ENCODE results near the gene EVI2A.

Gene EVI2A

DNA sequence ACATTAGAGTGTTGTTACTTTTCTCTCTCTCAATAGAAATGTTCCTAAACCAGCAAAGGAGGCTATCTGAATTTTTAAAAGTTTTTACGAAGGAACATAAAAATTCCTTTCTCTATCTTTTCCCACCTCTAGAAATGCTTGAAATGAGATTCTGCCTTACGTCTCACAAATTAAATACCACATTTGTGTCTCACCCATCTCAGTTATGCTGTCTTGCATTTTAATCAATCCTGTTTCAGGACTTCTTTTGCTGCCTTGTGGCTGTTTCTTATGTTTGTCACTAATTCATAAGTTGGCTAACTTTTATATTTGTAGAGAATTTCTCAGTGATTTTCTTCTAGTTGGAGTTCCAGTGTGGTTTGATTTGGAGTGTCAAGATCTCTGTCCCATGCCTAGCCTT, 27.8 kb downstream of the EVI2A start:
- no peaks in the 10 kb centered on the region for H3K9me3 ChIP-seq (ENCODE audit: control insufficient read depth, insufficient read depth, low read depth, low read length)
- peaks cover 9 to 10% of the 10 kb centered on the region in 2 experiments; a peak in 2 of 3 replicates for H3K36me3 ChIP-seq (ENCODE audit: control insufficient read depth in 2 of 2, insufficient read depth in 1 of 2, low read length in 2 of 2)
- H3K4me1 ChIP-seq (ENCODE audit: control insufficient read depth, insufficient read depth, low read length), result peaks cover 9% of the 10 kb centered on the region
- H3K27ac ChIP-seq (ENCODE audit: extremely low read depth, low read depth, low read length), result no peak overlapping the region
- H3K4me3 ChIP-seq (ENCODE audit: low read depth, low read length), result no peak overlapping the region
- POLR2A ChIA-PET, result no interaction called here
- no peak for TF ChIP-seq ZNF148 (tag by site-specific recombination; IDR thresholded peaks at IDR 0.05; ENCODE audit: borderline replicate concordance)
- TF ChIP-seq REPIN1 (tag by site-specific recombination; IDR thresholded peaks at IDR 0.05; ENCODE audit: low read depth), result no peak
- TF ChIP-seq ZNF530 (tag by site-specific recombination; IDR thresholded peaks at IDR 0.05; ENCODE audit: low read depth), result no peak
- TF ChIP-seq ZNF433 (tag by site-specific recombination; IDR thresholded peaks at IDR 0.05; ENCODE audit: low read depth), result no peak
- no peak for TF ChIP-seq ZNF114 (tag by site-specific recombination; IDR thresholded peaks at IDR 0.05)
- no peak for TF ChIP-seq KLF9 (tag by site-specific recombination; IDR thresholded peaks at IDR 0.05; ENCODE audit: low read depth)
- no peak for TF ChIP-seq ZNF747 (tag by site-specific recombination; IDR thresholded peaks at IDR 0.05)
- no peak for TF ChIP-seq ZNF792 (tag by site-specific recombination; IDR thresholded peaks at IDR 0.05)
- no peak for TF ChIP-seq ZNF449 (tag by site-specific recombination; IDR thresholded peaks at IDR 0.05)
- TF ChIP-seq ZNF112 (tag by site-specific recombination; IDR thresholded peaks at IDR 0.05), result no peak
- TF ChIP-seq SCRT2 (tag by site-specific recombination; IDR thresholded peaks at IDR 0.05), result no peak
- TF ChIP-seq ZEB2 (tag by site-specific recombination; IDR thresholded peaks at IDR 0.05), result no peak
- no peak for TF ChIP-seq ZNF837 (tag by site-specific recombination; IDR thresholded peaks at IDR 0.05)
- TF ChIP-seq ZNF621 (tag by site-specific recombination; IDR thresholded peaks at IDR 0.05), result no peak
- no peak for TF ChIP-seq ZBTB11 (tag by site-specific recombination; conservative IDR thresholded peaks at IDR 0.05; ENCODE audit: low read depth)
- TF ChIP-seq, protein P1, sequence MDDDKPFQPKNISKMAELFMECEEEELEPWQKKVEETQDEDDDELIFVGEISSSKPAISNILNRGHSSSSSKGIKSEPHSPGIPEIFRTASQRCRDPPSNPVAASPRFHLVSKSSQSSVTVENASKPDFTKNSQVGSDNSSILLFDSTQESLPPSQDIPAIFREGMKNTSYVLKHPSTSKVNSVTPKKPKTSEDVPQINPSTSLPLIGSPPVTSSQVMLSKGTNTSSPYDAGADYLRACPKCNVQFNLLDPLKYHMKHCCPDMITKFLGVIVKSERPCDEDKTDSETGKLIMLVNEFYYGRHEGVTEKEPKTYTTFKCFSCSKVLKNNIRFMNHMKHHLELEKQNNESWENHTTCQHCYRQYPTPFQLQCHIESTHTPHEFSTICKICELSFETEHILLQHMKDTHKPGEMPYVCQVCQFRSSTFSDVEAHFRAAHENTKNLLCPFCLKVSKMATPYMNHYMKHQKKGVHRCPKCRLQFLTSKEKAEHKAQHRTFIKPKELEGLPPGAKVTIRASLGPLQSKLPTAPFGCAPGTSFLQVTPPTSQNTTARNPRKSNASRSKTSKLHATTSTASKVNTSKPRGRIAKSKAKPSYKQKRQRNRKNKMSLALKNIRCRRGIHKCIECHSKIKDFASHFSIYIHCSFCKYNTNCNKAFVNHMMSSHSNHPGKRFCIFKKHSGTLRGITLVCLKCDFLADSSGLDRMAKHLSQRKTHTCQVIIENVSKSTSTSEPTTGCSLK (tag by site-specific recombination; IDR thresholded peaks at IDR 0.05), result no peak
- TF ChIP-seq BCL6B (tag by site-specific recombination; IDR thresholded peaks at IDR 0.05), result no peak
- no peak for TF ChIP-seq ZNF366 (tag by site-specific recombination; conservative IDR thresholded peaks at IDR 0.05)
- TF ChIP-seq ZNF600 (tag by site-specific recombination; IDR thresholded peaks at IDR 0.05), result no peak
- CTCF ChIA-PET, result no interaction called here

All from HEK293 (cell line).